Measurements from ENCODE around the gene GAS2.

Gene GAS2

DNA sequence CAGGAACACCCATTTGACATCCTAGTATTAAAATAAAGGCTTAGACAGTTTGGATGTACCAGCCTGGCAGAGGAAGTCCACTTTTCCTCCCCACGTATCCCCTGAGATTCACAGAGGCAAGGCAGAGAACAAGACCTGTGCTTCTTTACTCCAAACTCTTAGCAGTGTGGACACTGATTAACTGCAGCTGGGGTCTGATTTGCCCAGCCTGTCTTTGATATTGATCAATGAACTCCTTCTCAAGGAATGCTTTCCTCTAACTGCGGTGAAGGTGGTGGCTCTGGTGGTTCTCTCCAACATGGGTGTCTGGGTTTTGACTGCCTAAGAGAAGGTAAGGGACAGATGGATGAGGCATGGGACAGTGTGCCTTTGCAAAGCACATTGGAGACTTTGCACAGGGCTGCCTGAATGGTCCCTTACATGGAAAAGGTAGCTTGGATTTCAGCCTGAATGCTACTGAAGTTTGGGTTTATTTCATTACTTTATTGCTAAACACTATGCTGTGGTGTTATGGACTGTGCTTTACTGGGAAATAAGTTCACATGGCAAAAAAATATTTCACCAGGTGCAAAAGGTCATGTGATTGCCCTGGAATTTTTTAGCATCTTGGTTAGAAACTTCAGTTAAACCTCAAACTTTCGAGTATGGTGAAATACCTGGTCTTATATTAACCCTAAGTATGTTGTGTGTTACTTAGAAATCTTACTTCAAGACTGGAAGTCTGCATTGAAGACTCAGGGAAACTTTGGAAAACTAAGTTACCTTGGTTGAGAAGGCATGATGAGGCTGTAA, 1.8 kb downstream of the GAS2 start:
- Histone ChIP-seq H3K23ac (ENCODE audit: low read depth, low read length, poor library complexity) (no peak overlapping the region), H3K18ac (ENCODE audit: low read length) (no peak overlapping the region), H3K27ac (replicated peaks; ENCODE audit: low read length) (no peak overlapping the region), H2BK12ac (ENCODE audit: low read length) (no peak overlapping the region), H3K36me3 (replicated peaks in 1 of 2; ENCODE audit: control insufficient read depth in 2 of 2, insufficient read depth in 2 of 2, low read length in 2 of 2) (no peaks in the 10 kb centered on the region), H3K14ac (ENCODE audit: low read length) (no peak overlapping the region), H4K8ac (ENCODE audit: low read depth, low read length) (no peak overlapping the region), H2AFZ (ENCODE audit: low read length) (no peak overlapping the region), H2BK5ac (ENCODE audit: low read length) (no peak overlapping the region), H3K79me1 (ENCODE audit: low read depth, low read length) (no peaks in the 10 kb centered on the region), H3K9me3 (replicated peaks in 1 of 2; ENCODE audit: control insufficient read depth in 2 of 2, insufficient read depth in 1 of 2, low read depth in 1 of 2, low read length in 2 of 2) (no peaks in the 10 kb centered on the region), H2BK120ac (ENCODE audit: low read depth, low read length) (no peak overlapping the region), H3K27me3 (ENCODE audit: control insufficient read depth in 3 of 3, insufficient read depth in 3 of 3, low read depth in 1 of 3, low read length in 3 of 3) (no peaks in the 10 kb centered on the region), H3K4ac (ENCODE audit: low read length) (no peak overlapping the region), H2BK15ac (ENCODE audit: low read length) (no peak overlapping the region), H4K91ac (ENCODE audit: low read depth, low read length, poor library complexity) (no peak overlapping the region), H3K4me2 (ENCODE audit: insufficient read depth, low read length, poor library complexity, severe bottlenecking) (no peak overlapping the region), H3K9ac (ENCODE audit: low read depth, low read length, poor library complexity) (no peak overlapping the region), H3K4me3 (ENCODE audit: low read length in 2 of 2) (no peak overlapping the region), H3K4me1 (ENCODE audit: control insufficient read depth in 2 of 2, insufficient read depth in 1 of 2, low read depth in 1 of 2, low read length in 2 of 2) (peaks cover 3 to 9% of the 10 kb centered on the region in 2 donors), H2AK5ac (ENCODE audit: low read depth, low read length) (no peak overlapping the region)
- DNase-seq (ENCODE audit: low spot score), result no peak
- no CpG with 5 or more reads among the region's 3 CpGs for WGBS, 2 donors (ENCODE audit: extremely low coverage in 2 of 2, insufficient read length in 2 of 2, insufficient replicate concordance in 1 of 2)

DNA sequence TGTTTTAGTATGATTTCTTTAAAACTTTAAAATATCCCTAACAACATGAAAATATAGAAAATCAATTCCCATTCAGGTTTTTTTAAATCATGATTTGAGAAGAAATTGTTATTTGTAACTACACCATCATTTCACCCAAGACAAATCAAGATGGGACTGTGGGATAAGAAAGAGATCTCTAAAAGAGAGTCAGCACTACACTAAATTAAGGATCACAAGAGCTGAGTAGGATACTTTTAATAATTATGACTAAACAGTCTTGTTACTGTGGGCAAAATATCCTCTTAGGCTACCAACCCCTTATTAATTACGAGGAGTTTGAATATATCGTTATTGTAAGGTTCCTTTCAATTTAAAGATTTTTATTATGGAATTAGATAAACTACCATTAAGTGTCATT, 3.0 kb downstream of the GAS2 start:
- no peak overlapping the region for H2BK15ac ChIP-seq (ENCODE audit: low read length)
- H4K91ac ChIP-seq (ENCODE audit: low read depth, low read length, poor library complexity), result no peak overlapping the region
- no peak for DNase-seq (ENCODE audit: low spot score)
- H3K14ac ChIP-seq (ENCODE audit: low read length), result no peak overlapping the region
- peaks cover 3 to 9% of the 10 kb centered on the region in 2 donors for H3K4me1 ChIP-seq (ENCODE audit: control insufficient read depth in 2 of 2, insufficient read depth in 1 of 2, low read depth in 1 of 2, low read length in 2 of 2)
- H2BK120ac ChIP-seq (ENCODE audit: low read depth, low read length), result no peak overlapping the region
- H3K27ac ChIP-seq (replicated peaks; ENCODE audit: low read length), result no peak overlapping the region
- no peak overlapping the region for H3K18ac ChIP-seq (ENCODE audit: low read length)
- no peak overlapping the region for H3K4me2 ChIP-seq (ENCODE audit: insufficient read depth, low read length, poor library complexity, severe bottlenecking)
- H3K9me3 ChIP-seq (replicated peaks in 1 of 2; ENCODE audit: control insufficient read depth in 2 of 2, insufficient read depth in 1 of 2, low read depth in 1 of 2, low read length in 2 of 2), result no peaks in the 10 kb centered on the region
- H3K4me3 ChIP-seq (ENCODE audit: low read length in 2 of 2), result no peak overlapping the region
- no peak overlapping the region for H2BK12ac ChIP-seq (ENCODE audit: low read length)
- no CpG with 5 or more reads among the region's 2 CpGs for WGBS, 2 donors (ENCODE audit: extremely low coverage in 2 of 2, insufficient read length in 2 of 2, insufficient replicate concordance in 1 of 2)
- H3K9ac ChIP-seq (ENCODE audit: low read depth, low read length, poor library complexity), result no peak overlapping the region
- no peak overlapping the region for H3K4ac ChIP-seq (ENCODE audit: low read length)
- H2AK5ac ChIP-seq (ENCODE audit: low read depth, low read length), result no peak overlapping the region
- no peak overlapping the region for H3K23ac ChIP-seq (ENCODE audit: low read depth, low read length, poor library complexity)
- no peaks in the 10 kb centered on the region for H3K79me1 ChIP-seq (ENCODE audit: low read depth, low read length)
- H4K8ac ChIP-seq (ENCODE audit: low read depth, low read length), result no peak overlapping the region
- no peak overlapping the region for H2BK5ac ChIP-seq (ENCODE audit: low read length)
- H2AFZ ChIP-seq (ENCODE audit: low read length), result no peak overlapping the region
- H3K27me3 ChIP-seq (ENCODE audit: control insufficient read depth in 3 of 3, insufficient read depth in 3 of 3, low read depth in 1 of 3, low read length in 3 of 3), result no peaks in the 10 kb centered on the region
- H3K36me3 ChIP-seq (replicated peaks in 1 of 2; ENCODE audit: control insufficient read depth in 2 of 2, insufficient read depth in 2 of 2, low read length in 2 of 2), result no peaks in the 10 kb centered on the region

DNA sequence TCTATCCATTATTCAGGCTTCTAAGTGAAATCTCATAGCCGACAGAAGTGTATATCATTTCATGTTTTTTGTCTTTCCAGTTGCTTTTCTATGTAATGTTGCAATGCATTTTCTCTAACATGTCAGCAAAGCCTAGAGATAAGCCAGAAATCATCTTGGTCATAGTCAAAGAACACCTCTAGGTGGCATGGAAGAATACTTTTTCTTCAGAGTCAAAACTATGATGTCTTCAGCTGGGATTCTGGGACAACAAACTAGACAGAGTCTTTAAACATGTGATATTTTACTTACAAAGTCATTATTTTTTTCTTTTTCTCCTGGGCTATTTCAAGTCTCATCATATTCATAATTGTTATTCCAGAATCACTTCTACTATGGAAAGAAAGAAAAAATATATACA, 4.4 kb downstream of the GAS2 start:
- H2BK5ac ChIP-seq (ENCODE audit: low read length), result no peak overlapping the region
- no peaks in the 10 kb centered on the region for H3K79me1 ChIP-seq (ENCODE audit: low read depth, low read length)
- no peak overlapping the region for H3K4me3 ChIP-seq (ENCODE audit: low read length in 2 of 2)
- no peak overlapping the region for H3K4me2 ChIP-seq (ENCODE audit: insufficient read depth, low read length, poor library complexity, severe bottlenecking)
- H2BK15ac ChIP-seq (ENCODE audit: low read length), result no peak overlapping the region
- H3K9me3 ChIP-seq (replicated peaks in 1 of 2; ENCODE audit: control insufficient read depth in 2 of 2, insufficient read depth in 1 of 2, low read depth in 1 of 2, low read length in 2 of 2), result no peaks in the 10 kb centered on the region
- no peaks in the 10 kb centered on the region for H3K36me3 ChIP-seq (replicated peaks in 1 of 2; ENCODE audit: control insufficient read depth in 2 of 2, insufficient read depth in 2 of 2, low read length in 2 of 2)
- H2AK5ac ChIP-seq (ENCODE audit: low read depth, low read length), result no peak overlapping the region
- no peak overlapping the region for H3K23ac ChIP-seq (ENCODE audit: low read depth, low read length, poor library complexity)
- no peak overlapping the region for H3K14ac ChIP-seq (ENCODE audit: low read length)
- no peak overlapping the region for H4K8ac ChIP-seq (ENCODE audit: low read depth, low read length)
- no peak overlapping the region for H3K9ac ChIP-seq (ENCODE audit: low read depth, low read length, poor library complexity)
- no peak overlapping the region for H2BK12ac ChIP-seq (ENCODE audit: low read length)
- no peak overlapping the region for H2AFZ ChIP-seq (ENCODE audit: low read length)
- H3K27me3 ChIP-seq (ENCODE audit: control insufficient read depth in 3 of 3, insufficient read depth in 3 of 3, low read depth in 1 of 3, low read length in 3 of 3), result no peaks in the 10 kb centered on the region
- no peak overlapping the region for H3K27ac ChIP-seq (replicated peaks; ENCODE audit: low read length)
- no peak overlapping the region for H3K18ac ChIP-seq (ENCODE audit: low read length)
- no peak overlapping the region for H2BK120ac ChIP-seq (ENCODE audit: low read depth, low read length)
- no peak for DNase-seq (ENCODE audit: low spot score)
- H3K4ac ChIP-seq (ENCODE audit: low read length), result no peak overlapping the region
- H4K91ac ChIP-seq (ENCODE audit: low read depth, low read length, poor library complexity), result no peak overlapping the region
- peaks cover 2 to 8% of the 10 kb centered on the region in 2 donors for H3K4me1 ChIP-seq (ENCODE audit: control insufficient read depth in 2 of 2, insufficient read depth in 1 of 2, low read depth in 1 of 2, low read length in 2 of 2)
- WGBS, 2 donors (ENCODE audit: extremely low coverage in 2 of 2, insufficient read length in 2 of 2, insufficient replicate concordance in 1 of 2), result no CpG with 5 or more reads among the region's 1 CpG

DNA sequence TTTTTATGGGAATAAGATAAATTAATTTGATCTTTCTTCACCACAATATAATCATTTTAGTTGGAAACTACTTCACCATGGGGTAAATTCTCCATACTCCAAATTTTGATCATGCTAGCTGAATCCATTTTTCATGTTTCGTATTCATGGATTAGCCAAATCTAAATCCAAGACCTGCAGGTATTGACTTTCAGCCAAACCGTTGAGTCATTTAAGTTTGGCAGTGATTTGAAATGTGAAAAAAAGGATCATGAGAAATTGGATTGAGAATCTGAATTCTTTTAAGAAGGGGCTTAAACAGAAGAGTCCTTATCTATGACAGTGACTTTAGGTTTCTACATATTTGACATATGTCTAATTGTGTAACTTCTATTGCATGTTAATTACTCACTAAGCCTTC, 5.3 kb downstream of the GAS2 start:
- no peak overlapping the region for H3K4me3 ChIP-seq (ENCODE audit: low read length in 2 of 2)

More for the DNA sequence above, 5.3 kb downstream of the GAS2 start:
- no peaks in the 10 kb centered on the region for H3K79me1 ChIP-seq (ENCODE audit: low read depth, low read length)
- DNase-seq (ENCODE audit: low spot score), result no peak
- no peak overlapping the region for H2BK15ac ChIP-seq (ENCODE audit: low read length)
- no peaks in the 10 kb centered on the region for H3K9me3 ChIP-seq (replicated peaks in 1 of 2; ENCODE audit: control insufficient read depth in 2 of 2, insufficient read depth in 1 of 2, low read depth in 1 of 2, low read length in 2 of 2)
- no CpG with 5 or more reads among the region's 2 CpGs for WGBS, 2 donors (ENCODE audit: extremely low coverage in 2 of 2, insufficient read length in 2 of 2, insufficient replicate concordance in 1 of 2)
- no peak overlapping the region for H2AK5ac ChIP-seq (ENCODE audit: low read depth, low read length)
- no peak overlapping the region for H3K4ac ChIP-seq (ENCODE audit: low read length)
- no peak overlapping the region for H2BK120ac ChIP-seq (ENCODE audit: low read depth, low read length)
- H4K8ac ChIP-seq (ENCODE audit: low read depth, low read length), result no peak overlapping the region
- H3K9ac ChIP-seq (ENCODE audit: low read depth, low read length, poor library complexity), result no peak overlapping the region
- no peak overlapping the region for H2AFZ ChIP-seq (ENCODE audit: low read length)
- no peak overlapping the region for H2BK12ac ChIP-seq (ENCODE audit: low read length)
- H2BK5ac ChIP-seq (ENCODE audit: low read length), result no peak overlapping the region
- peaks cover 0 to 7% of the 10 kb centered on the region in 2 donors for H3K4me1 ChIP-seq (ENCODE audit: control insufficient read depth in 2 of 2, insufficient read depth in 1 of 2, low read depth in 1 of 2, low read length in 2 of 2)
- H4K91ac ChIP-seq (ENCODE audit: low read depth, low read length, poor library complexity), result no peak overlapping the region
- H3K4me2 ChIP-seq (ENCODE audit: insufficient read depth, low read length, poor library complexity, severe bottlenecking), result no peak overlapping the region
- no peak overlapping the region for H3K27ac ChIP-seq (replicated peaks; ENCODE audit: low read length)
- no peaks in the 10 kb centered on the region for H3K27me3 ChIP-seq (ENCODE audit: control insufficient read depth in 3 of 3, insufficient read depth in 3 of 3, low read depth in 1 of 3, low read length in 3 of 3)
- H3K36me3 ChIP-seq (replicated peaks in 1 of 2; ENCODE audit: control insufficient read depth in 2 of 2, insufficient read depth in 2 of 2, low read length in 2 of 2), result no peaks in the 10 kb centered on the region
- H3K23ac ChIP-seq (ENCODE audit: low read depth, low read length, poor library complexity), result no peak overlapping the region
- no peak overlapping the region for H3K14ac ChIP-seq (ENCODE audit: low read length)
- no peak overlapping the region for H3K18ac ChIP-seq (ENCODE audit: low read length)

Measured in neuronal stem cell (in vitro differentiated cells).